Erythroblast (primary cell): ENCODE measurements around the gene IFT172.

ENCODE experiments used
- GATA1 ChIP-seq: IDR thresholded peaks from 2 replicates; pipeline ENCODE4 v1.6.1; 2011; ENCODE audit warnings: low read depth, mild to moderate bottlenecking, control low read depth, low read length, moderate library complexity
- POLR2A ChIP-seq: IDR thresholded peaks from 2 replicates; pipeline ENCODE4 v1.6.1; 2011; ENCODE audit warnings: mild to moderate bottlenecking, low read length

- TF ChIP-seq POLR2A (no peak), GATA1 (no peak)
These were observed 38.4 kb downstream of the IFT172 start for GRCh38 chr2:27451095-27451494.
